Smooth muscle cell of the brain vasculature (primary cell): ENCODE measurements around the gene SLC5A7.

ENCODE experiments used
- DNase-seq: peaks from one replicate; pipeline ENCODE4 v3.0.0-alpha.2; 2012; ENCODE audit warnings: low read depth, low spot score

Gene SLC5A7

GRCh38 chr2:107986278-107987217, at the start of gene SLC5A7:
SLC5A7 (plus strand) TSS chr2:107986524; CDS start chr2:107988156, 1,632 bp downstream.
- no peak for DNase-seq

GRCh38 chr2:107961395-107961794, 24.9 kb upstream of the SLC5A7 start:
- no peak for DNase-seq

GRCh38 chr2:107964185-107964584, 22.1 kb upstream of the SLC5A7 start:
- DNase-seq, result no peak

- no peak for DNase-seq
Observed at GRCh38 chr2:107984707-107985106, 1.6 kb upstream of the SLC5A7 start.

GRCh38 chr2:107988108-107988507, 1.8 kb downstream of the SLC5A7 start:
- no peak for DNase-seq

DNA sequence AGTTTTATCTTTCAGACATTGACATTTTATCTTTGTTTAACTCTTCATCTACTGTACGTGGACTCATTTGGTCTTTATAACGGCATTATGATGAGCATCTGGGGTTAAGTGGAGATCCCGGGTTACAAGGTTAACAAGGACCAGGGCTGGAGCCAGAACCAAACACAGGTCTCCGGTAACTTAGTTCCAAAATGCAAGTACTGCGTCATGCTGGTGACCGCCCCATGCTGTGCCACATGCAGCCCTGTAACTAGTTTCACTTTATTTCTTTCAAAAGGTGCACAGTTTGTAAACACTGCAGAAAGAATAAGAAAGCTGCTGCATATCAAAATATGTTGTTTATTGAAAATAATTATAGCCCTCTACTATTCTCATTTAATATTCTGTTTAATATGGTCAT, 3.1 kb downstream of the SLC5A7 start:
- no peak for DNase-seq

- no peak for DNase-seq
Observed at GRCh38 chr2:107990718-107991117, 4.4 kb downstream of the SLC5A7 start.

- DNase-seq, result no peak
Observed at GRCh38 chr2:107992069-107992468, 5.7 kb downstream of the SLC5A7 start.

DNA sequence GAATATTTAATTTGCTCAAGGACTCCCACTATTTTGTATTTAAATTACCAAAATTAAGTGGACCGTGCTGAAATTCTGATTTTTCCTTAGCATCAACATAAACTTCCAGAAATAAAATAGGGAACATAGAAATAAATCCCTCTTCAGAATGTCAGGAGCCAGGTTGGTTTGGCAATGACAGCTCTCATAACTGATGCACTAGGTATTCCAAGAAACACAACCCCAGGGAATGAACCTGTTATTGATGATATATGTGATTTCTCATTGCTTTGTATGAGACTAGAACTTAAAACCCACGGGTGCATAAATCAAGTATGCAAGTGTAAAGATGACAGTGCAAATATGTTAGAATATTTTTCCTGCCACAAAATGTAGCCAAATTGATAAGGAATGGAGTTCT, 12.8 kb downstream of the SLC5A7 start:
- DNase-seq, result no peak

DNA sequence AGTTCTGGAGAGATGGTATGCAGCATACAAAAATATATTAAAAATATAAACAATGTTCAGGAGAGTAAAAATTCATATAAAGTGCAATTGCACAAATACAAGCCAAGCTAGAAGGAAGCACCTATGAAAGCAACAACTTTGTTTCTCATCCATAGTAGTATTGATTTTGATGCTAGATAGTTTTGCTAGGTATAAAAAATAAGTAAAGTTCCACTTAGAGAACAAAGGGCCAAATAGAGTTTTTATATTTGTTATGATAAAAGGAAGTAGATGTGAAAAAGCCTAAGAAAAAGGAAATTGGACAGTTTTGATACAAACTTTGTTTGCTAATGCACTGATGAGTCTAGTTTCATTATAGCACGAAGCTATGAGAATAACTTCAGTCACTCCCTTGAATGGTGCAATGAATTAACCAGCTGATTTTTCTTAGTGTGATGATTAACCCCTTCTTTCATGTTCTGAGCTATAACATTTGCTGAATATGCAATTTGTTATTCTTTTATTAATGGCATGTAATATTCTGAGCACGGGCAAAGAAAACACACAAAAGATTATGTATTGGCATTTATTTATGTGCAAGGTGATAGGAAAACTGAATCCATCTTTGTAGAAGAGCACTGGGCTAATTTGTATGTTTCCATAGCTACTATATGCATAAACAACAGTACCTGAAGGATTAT, 24.7 kb downstream of the SLC5A7 start:
- no peak for DNase-seq

DNA sequence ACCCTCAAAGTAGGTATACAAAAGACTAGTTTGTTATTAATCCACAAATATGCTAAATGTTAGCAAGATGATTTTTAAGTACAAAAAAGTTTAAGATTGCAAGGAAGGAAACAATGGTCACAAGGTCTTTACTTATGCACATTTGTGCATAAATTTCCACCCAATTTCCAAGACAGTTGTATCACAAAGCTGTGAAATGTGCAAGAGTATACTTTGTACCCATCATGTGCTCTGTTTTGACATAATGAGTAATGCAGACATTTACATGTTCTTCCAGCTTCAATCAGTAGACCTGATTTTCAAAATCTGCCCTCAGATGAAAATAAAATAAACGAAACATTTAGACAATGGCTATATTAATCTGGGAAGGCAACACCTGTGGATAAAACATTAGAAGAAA, 27.0 kb downstream of the SLC5A7 start:
- no peak for DNase-seq

DNA sequence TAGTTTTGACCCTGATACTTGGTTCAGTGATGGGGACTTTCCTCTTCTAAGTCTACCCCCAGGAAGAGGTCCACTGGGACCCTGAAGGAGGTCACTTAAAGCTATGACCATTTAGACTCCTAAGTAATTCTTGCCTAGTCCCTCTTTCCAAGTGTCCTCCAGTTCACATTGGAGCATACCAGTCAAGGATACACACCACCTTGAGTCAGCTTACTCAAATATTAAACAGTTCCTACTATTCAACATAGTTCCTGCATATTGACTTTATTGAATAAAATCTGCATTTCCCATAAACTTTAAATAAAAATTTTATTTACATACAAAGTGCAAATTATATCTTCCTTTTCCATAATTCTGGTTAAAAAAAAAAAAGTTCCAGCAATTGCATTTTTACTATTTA, 36.3 kb downstream of the SLC5A7 start:
- DNase-seq, result no peak

- no peak for DNase-seq
Observed at GRCh38 chr2:108023776-108024175, 37.5 kb downstream of the SLC5A7 start.

DNA sequence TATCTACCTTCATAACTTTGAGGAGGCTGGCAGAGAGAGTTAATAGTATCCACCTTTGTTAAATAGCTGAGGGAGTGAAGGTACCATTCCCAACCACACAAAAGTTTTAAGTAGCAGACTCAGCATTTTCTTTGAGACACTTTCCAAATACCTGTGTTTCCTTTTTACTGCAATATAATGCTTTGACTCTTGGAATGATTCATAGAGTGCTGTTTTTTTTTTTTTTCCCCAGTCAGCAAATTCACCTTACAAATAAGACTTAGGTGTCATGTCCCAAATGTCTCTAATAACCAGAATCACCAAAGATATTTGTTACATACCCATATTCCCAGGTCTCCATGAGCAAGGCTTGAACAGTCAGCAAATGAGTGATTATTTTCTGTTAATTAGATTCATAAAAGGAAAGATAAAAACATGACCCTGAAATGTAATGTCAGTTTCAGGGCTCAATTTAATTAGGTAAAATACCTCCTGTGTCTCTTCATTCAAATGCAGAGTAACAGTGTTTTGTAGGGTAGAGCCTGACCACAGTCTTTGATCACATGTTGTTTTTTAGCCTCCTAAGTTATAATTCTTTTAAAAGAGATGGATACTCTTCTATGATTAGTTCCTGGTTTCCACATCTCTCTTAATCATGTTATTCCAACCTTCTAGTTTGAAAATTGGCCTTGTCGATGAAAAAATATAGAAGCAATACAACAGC, 39.9 kb downstream of the SLC5A7 start:
- no peak for DNase-seq

- DNase-seq, result no peak
Observed at GRCh38 chr2:108029496-108029895, 43.2 kb downstream of the SLC5A7 start.

DNA sequence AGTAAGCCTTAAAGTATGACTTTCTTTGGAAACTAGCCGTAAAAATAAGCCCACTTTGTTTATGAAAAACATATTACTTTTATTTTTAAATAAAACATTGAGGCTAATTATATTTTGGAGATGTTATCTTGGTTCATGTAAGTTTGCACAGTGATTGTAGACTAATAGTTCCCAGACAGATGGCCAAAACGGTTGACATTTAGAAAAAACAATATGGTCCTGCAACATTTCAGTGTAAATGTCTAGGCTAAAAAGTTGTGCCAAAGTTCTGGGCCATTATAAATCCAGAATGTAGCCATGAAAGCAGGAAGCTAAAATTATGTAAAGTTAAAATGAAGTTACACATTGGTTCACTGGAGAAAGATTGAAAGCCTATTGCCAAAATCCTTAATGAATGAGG, 43.6 kb downstream of the SLC5A7 start:
- DNase-seq, result no peak

DNA sequence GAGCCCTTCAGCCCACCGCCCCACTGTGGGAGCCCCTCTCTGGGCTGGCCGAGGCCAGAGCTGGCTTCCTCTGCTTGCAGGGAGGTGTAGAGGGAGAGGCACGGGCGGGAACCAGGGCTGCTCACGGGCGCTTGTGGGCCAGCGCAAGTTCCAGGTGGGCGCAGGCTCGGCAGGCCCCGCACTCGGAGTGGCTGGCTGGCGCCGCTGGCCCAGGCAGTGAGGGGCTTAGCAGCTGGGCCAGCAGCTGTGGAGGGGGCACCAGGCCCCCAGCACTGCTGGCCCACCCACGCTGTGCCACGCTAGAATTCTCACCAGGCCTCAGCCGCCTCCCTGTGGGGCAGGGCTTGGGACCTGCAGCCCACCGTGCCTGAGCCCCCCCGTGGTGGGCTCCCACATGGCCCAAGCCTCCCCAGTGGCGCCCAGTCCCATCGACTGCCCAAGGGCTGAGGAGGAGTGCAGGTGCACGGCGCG, 45.2 kb downstream of the SLC5A7 start:
- no peak for DNase-seq

DNA sequence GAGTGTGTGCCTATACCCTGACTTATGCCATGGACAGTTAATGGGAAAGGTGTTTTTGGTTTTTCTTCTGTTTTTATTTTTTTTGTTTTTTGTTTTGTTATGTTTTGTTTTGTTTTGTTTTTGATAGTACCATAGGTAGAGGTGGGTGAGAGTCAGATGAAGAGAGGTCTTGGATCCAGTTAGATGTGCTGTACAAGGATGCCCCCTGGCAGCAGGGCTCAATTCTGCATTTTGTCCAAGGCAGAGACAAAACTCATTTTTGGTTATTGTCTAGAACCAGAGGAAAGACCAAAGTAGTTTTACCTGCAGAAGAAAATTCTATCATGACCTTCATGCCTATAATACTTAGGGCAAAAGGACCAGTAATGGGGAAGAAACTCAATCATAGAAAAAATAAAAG, 48.5 kb downstream of the SLC5A7 start:
- no peak for DNase-seq

DNA sequence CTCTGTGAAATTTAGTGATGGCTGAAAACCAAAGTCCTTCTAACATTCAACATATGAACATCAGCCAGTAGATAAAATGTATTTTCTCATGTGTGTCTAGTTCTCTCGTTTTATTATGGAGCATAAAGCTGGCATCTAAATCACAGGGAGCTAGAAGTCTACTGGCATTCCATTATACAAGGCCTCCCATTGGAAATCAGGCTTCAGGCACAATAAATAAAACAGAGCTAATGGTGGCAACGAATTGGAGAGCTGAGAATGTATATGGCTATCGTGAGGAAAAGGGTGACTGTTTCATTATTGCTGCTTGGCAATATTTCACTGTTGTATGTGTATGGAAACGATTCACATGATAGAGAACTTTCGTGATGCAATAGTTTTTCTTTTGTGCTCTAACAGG, 62.4 kb downstream of the SLC5A7 start:
- DNase-seq, result no peak

GRCh38 chr2:108058576-108059137, 72.3 kb downstream of the SLC5A7 start:
- DNase-seq, result no peak

DNA sequence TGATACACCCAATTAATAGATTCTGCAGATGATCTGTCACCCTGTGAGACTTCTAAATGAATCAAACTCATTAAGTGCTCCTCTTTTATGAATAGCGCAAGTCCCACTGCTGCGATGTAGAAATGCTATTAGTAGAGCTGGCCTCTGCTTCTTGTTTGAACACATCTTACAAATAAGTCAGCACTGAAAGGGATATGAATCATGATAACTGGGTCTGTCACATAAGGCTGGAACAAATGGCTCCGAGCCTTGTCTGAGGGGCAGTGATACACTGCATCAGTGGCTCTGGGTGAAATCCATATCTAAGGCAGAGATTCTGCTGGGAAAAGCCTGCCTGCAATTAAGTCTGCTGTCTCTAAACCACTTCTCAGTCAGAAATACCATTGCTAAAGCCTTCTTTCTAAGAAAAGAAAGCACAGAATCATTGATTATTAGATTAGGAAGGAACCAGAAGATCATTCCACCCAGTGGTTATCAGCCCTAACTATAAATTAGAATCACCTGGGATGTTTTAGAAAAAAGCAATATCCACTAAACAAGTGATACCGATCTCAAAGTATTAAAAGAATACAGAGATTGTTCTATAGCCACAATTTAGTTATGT, 75.2 kb downstream of the SLC5A7 start:
- no peak for DNase-seq
